ENCODE data around the gene MAPKAP1. TPM values are rescaled to one million over a fixed set of nuclear protein-coding genes. Genes with fewer than 3 reads are reported as not detected.

The MAPKAP1 gene
- total and polyA plus RNA-seq, 2 experiments from 2014 or later = 66.7 to 85.6 TPM

- Histone ChIP-seq H3K36me3 (no peaks in the 10 kb centered on the region), H3K27ac (no peak overlapping the region), H3K27me3 (no peaks in the 10 kb centered on the region), H3K4me1 (ENCODE audit: low read depth) (no peaks in the 10 kb centered on the region), H3K9me3 (ENCODE audit: low read depth) (no peaks in the 10 kb centered on the region), H3K4me3 (no peak overlapping the region)
- TF ChIP-seq CTCF (IDR thresholded peaks at IDR 0.05; ENCODE audit: low read depth, low read length) = no peak
- DNase-seq (ENCODE audit: low read depth in 1 of 2, low spot score in 1 of 2) = no peak
These were observed 318.0 kb downstream of the MAPKAP1 start for GRCh38 chr9:125388978-125389377.

GRCh38 chr9:125387861-125388524, 319.0 kb downstream of the MAPKAP1 start:
- no peak for DNase-seq (ENCODE audit: low read depth in 1 of 2, low spot score in 1 of 2)

More at GRCh38 chr9:125387861-125388524, 319.0 kb downstream of the MAPKAP1 start:
- Histone ChIP-seq H3K4me3 (no peak overlapping the region), H3K36me3 (no peaks in the 10 kb centered on the region), H3K9me3 (ENCODE audit: low read depth) (no peaks in the 10 kb centered on the region), H3K27me3 (no peaks in the 10 kb centered on the region), H3K27ac (no peak overlapping the region), H3K4me1 (ENCODE audit: low read depth) (no peaks in the 10 kb centered on the region)
- no peak for TF ChIP-seq CTCF (IDR thresholded peaks at IDR 0.05; ENCODE audit: low read depth, low read length)

Other genes with a start within 250 kb of the MAPKAP1 start
- gene PBX3, start 40.2 kb upstream of the MAPKAP1 start, total RNA-seq = 134 and 293 TPM in 2 replicates
- gene PBX3, start 40.2 kb upstream of the MAPKAP1 start, polyA plus RNA-seq = 133 and 159 TPM in 2 replicates

All from cardiac muscle cell (in vitro differentiated cells and primary cell).